ENCODE data around the gene USP3. TPM values are rescaled to one million over a fixed set of nuclear protein-coding genes. Genes with fewer than 3 reads are reported as not detected.

The USP3 gene
- total RNA-seq, 2 donors from 2014 or later = 51.5 to 52.5 TPM

DNA sequence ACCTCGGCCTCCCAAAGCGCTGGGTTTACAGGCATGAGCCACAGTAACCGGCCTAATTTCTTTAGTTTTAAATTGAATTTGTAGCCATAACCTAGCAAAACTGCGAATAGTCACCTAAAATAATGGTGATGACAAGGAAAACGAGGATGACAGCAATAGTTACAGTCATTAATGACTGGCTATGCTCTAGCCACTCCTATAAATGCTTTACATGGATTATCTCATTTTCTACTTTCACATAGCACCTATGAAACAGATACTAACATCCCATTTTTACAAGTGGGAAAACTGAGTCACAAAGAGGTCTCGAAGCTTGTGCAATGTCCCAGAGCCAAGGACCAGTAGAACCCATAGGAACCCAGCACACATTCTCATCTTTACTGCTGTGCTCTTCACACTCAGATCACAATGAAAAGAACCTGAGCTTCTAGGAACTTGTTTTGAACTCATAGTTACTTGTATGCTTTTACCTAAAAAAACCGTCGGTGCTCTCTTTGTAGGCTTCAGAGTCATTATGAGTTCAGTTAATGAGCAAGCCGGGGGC lies 132.2 kb downstream of the USP3 start:
- Mint-ChIP-seq H3K36me3 (ENCODE audit: low read depth) (peaks cover 31% of the 10 kb centered on the region), H3K27me3 (ENCODE audit: insufficient read depth) (no peaks in the 10 kb centered on the region), H3K9me3 (no peaks in the 10 kb centered on the region), H3K4me3 (no peak overlapping the region), H3K4me1 (no peaks in the 10 kb centered on the region), H3K27ac (no peak overlapping the region)
- no peak overlapping the region for H3K4me3 ChIP-seq (ENCODE audit: low read length)
- 94 to 96% methylated on average over 9 of the region's 9 CpGs for WGBS, 2 experiments (ENCODE audit: insufficient coverage in 1 of 2, insufficient read length in 1 of 2)
- H3K27ac ChIP-seq (ENCODE audit: low read depth, low read length) = no peak overlapping the region
- peaks cover 73% of the 10 kb centered on the region for H3K36me3 ChIP-seq (ENCODE audit: control insufficient read depth, insufficient read depth, low read length)
- H3K4me1 ChIP-seq (ENCODE audit: control insufficient read depth, insufficient read depth, low read length) = no peaks in the 10 kb centered on the region
- TF ChIP-seq, protein P1, sequence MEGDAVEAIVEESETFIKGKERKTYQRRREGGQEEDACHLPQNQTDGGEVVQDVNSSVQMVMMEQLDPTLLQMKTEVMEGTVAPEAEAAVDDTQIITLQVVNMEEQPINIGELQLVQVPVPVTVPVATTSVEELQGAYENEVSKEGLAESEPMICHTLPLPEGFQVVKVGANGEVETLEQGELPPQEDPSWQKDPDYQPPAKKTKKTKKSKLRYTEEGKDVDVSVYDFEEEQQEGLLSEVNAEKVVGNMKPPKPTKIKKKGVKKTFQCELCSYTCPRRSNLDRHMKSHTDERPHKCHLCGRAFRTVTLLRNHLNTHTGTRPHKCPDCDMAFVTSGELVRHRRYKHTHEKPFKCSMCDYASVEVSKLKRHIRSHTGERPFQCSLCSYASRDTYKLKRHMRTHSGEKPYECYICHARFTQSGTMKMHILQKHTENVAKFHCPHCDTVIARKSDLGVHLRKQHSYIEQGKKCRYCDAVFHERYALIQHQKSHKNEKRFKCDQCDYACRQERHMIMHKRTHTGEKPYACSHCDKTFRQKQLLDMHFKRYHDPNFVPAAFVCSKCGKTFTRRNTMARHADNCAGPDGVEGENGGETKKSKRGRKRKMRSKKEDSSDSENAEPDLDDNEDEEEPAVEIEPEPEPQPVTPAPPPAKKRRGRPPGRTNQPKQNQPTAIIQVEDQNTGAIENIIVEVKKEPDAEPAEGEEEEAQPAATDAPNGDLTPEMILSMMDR (conservative IDR thresholded peaks at IDR 0.05) = no peak
- no peaks in the 10 kb centered on the region for H3K9me3 ChIP-seq (ENCODE audit: control insufficient read depth, low read length)
- H3K9ac ChIP-seq (ENCODE audit: extremely low read depth, low read length, poor library complexity, severe bottlenecking) = no peak overlapping the region
- H3K27me3 ChIP-seq (ENCODE audit: control insufficient read depth, insufficient read depth, low read length, poor library complexity, severe bottlenecking) = no peaks in the 10 kb centered on the region
- no peak for DNase-seq

GRCh38 chr15:63638839-63639238 lies 134.4 kb downstream of the USP3 start:
- H3K27me3 ChIP-seq (ENCODE audit: control insufficient read depth, insufficient read depth, low read length, poor library complexity, severe bottlenecking) = no peaks in the 10 kb centered on the region
- no peaks in the 10 kb centered on the region for H3K4me1 ChIP-seq (ENCODE audit: control insufficient read depth, insufficient read depth, low read length)

GRCh38 chr15:63640146-63640545 lies 135.8 kb downstream of the USP3 start:
- Mint-ChIP-seq H3K27me3 (ENCODE audit: insufficient read depth) (no peaks in the 10 kb centered on the region), H3K9me3 (no peaks in the 10 kb centered on the region), H3K4me3 (no peak overlapping the region), H3K36me3 (ENCODE audit: low read depth) (peaks cover 22% of the 10 kb centered on the region), H3K4me1 (no peaks in the 10 kb centered on the region), H3K27ac (no peak overlapping the region)
- WGBS, 2 experiments (ENCODE audit: insufficient coverage in 1 of 2, insufficient read length in 1 of 2) = 90 to 97% methylated on average over 3 of the region's 3 CpGs
- Histone ChIP-seq H3K4me3 (ENCODE audit: low read length) (no peak overlapping the region), H3K9me3 (ENCODE audit: control insufficient read depth, low read length) (no peaks in the 10 kb centered on the region), H3K36me3 (ENCODE audit: control insufficient read depth, insufficient read depth, low read length) (peaks cover 60% of the 10 kb centered on the region), H3K27me3 (ENCODE audit: control insufficient read depth, insufficient read depth, low read length, poor library complexity, severe bottlenecking) (no peaks in the 10 kb centered on the region), H3K9ac (ENCODE audit: extremely low read depth, low read length, poor library complexity, severe bottlenecking) (no peak overlapping the region), H3K27ac (ENCODE audit: low read depth, low read length) (no peak overlapping the region), H3K4me1 (ENCODE audit: control insufficient read depth, insufficient read depth, low read length) (no peaks in the 10 kb centered on the region)
- TF ChIP-seq, protein P1 (conservative IDR thresholded peaks at IDR 0.05) = no peak
- DNase-seq = no peak

More at GRCh38 chr15:63638839-63639238, 134.4 kb downstream of the USP3 start:
- no peak overlapping the region for H3K9ac ChIP-seq (ENCODE audit: extremely low read depth, low read length, poor library complexity, severe bottlenecking)
- 100% methylated on average over 1 of the region's 1 CpG; no CpG with 5 or more reads in 1 of the 2 experiments for WGBS, 2 experiments (ENCODE audit: insufficient coverage in 1 of 2, insufficient read length in 1 of 2)
- no peak overlapping the region for H3K27ac ChIP-seq (ENCODE audit: low read depth, low read length)
- H3K4me3 ChIP-seq (ENCODE audit: low read length) = no peak overlapping the region
- peaks cover 65% of the 10 kb centered on the region for H3K36me3 ChIP-seq (ENCODE audit: control insufficient read depth, insufficient read depth, low read length)
- H3K9me3 ChIP-seq (ENCODE audit: control insufficient read depth, low read length) = no peaks in the 10 kb centered on the region
- no peak for DNase-seq
- TF ChIP-seq, protein P1 (conservative IDR thresholded peaks at IDR 0.05) = no peak
- Mint-ChIP-seq H3K27me3 (ENCODE audit: insufficient read depth) (no peaks in the 10 kb centered on the region), H3K4me1 (no peaks in the 10 kb centered on the region), H3K9me3 (no peaks in the 10 kb centered on the region), H3K27ac (no peak overlapping the region), H3K4me3 (no peak overlapping the region), H3K36me3 (ENCODE audit: low read depth) (peaks cover 20% of the 10 kb centered on the region)

Other genes with a start within 250 kb of the USP3 start
- 10 to 100 TPM; 19.5 to 22.7 TPM for gene APH1B, start 227.0 kb upstream of the USP3 start, total RNA-seq
- 1 to 10 TPM; 1.2 to 2.1 TPM for gene CA12, start 122.7 kb upstream of the USP3 start, total RNA-seq
- gene FBXL22, start 92.8 kb downstream of the USP3 start, total RNA-seq = under 1 TPM; 0.29 to 0.90 TPM